Frontal cortex (tissue), 4 donors: ENCODE data around the gene EFCAB10. TPM values are rescaled to one million over a fixed set of nuclear protein-coding genes. Genes with fewer than 3 reads are reported as not detected.
"Not testable (repeated sequence)": the region's sequence is repeated elsewhere in the genome, so short reads cannot be mapped to it uniquely, and the experiment has no call there.

Source experiments
- DNase-seq, 2 donors: peaks; one replicate each; pipeline ENCODE4 v3.0.0; 2012; ENCODE audit warnings: low spot score in 2 of 2
- FAIRE-seq: peaks from 2 replicates; lab custom pipeline; 2012; peaks lifted over from hg19 to GRCh38; lab: Jason Lieb, UNC
- total RNA-seq: library from RNA; depleted of rRNA; stranded (reverse); fragments of >200 nt; gene quantifications from one replicate; pipeline ENCODE4 v1.2.3, GENCODE V29; 2014
- donor health status: control.
- donor health status: control.
- donor health status: control.

EFCAB10 gene
- total RNA-seq, 1 donor from 2014 or later: 3.3 TPM

- DNase-seq: no peak
- FAIRE-seq: no peak
Measured at GRCh38 chr7:105600720-105601550, 19.6 kb upstream of the EFCAB10 start.

- no peak for FAIRE-seq
- DNase-seq: no peak
Measured at GRCh38 chr7:105599551-105599950, 18.3 kb upstream of the EFCAB10 start.

- not testable (repeated sequence) for DNase-seq, FAIRE-seq
Measured at GRCh38 chr7:105599080-105599479, 17.8 kb upstream of the EFCAB10 start.

GRCh38 chr7:105596866-105597265 is 15.6 kb upstream of the EFCAB10 start:
- no peak for FAIRE-seq
- DNase-seq: no peak

GRCh38 chr7:105594034-105594433 is 12.7 kb upstream of the EFCAB10 start:
- DNase-seq: no peak

GRCh38 chr7:105591522-105591921 is 10.2 kb upstream of the EFCAB10 start:
- DNase-seq (no peak), FAIRE-seq (no peak)

More at GRCh38 chr7:105594034-105594433, 12.7 kb upstream of the EFCAB10 start:
- no peak for FAIRE-seq

- FAIRE-seq: no peak
Measured at GRCh38 chr7:105590793-105591192, 9.5 kb upstream of the EFCAB10 start.

GRCh38 chr7:105589356-105590077 is 8.2 kb upstream of the EFCAB10 start:
- DNase-seq (peak; percentile 68 to 71), FAIRE-seq (no peak)

More at GRCh38 chr7:105590793-105591192, 9.5 kb upstream of the EFCAB10 start:
- DNase-seq: no peak

- FAIRE-seq (no peak), DNase-seq (no peak)
Measured at GRCh38 chr7:105587909-105588635, 6.8 kb upstream of the EFCAB10 start.

- no peak for FAIRE-seq
Measured at GRCh38 chr7:105585850-105586500, 4.7 kb upstream of the EFCAB10 start.

GRCh38 chr7:105584165-105584564 is 2.9 kb upstream of the EFCAB10 start:
- DNase-seq (no peak), FAIRE-seq (no peak)

More at GRCh38 chr7:105585850-105586500, 4.7 kb upstream of the EFCAB10 start:
- DNase-seq: no peak

GRCh38 chr7:105583061-105583460 is 1.8 kb upstream of the EFCAB10 start:
- DNase-seq (no peak), FAIRE-seq (no peak)

GRCh38 chr7:105580022-105580740 is 1.1 kb downstream of the EFCAB10 start:
- FAIRE-seq (no peak), DNase-seq (no peak)

- DNase-seq: no peak
- no peak for FAIRE-seq
Measured at GRCh38 chr7:105578496-105578895, 2.8 kb downstream of the EFCAB10 start.

- no peak for FAIRE-seq
- no peak for DNase-seq
Measured at GRCh38 chr7:105577251-105577650, 4.0 kb downstream of the EFCAB10 start.

- DNase-seq: no peak
- FAIRE-seq: no peak
Measured at GRCh38 chr7:105571891-105572290, 9.4 kb downstream of the EFCAB10 start.

GRCh38 chr7:105567821-105568220 is 13.5 kb downstream of the EFCAB10 start:
- no peak for DNase-seq
- FAIRE-seq: no peak

- DNase-seq (no peak), FAIRE-seq (no peak)
Measured at GRCh38 chr7:105567024-105567423, 14.3 kb downstream of the EFCAB10 start.

- FAIRE-seq (no peak), DNase-seq (no peak)
Measured at GRCh38 chr7:105565190-105565589, 16.1 kb downstream of the EFCAB10 start.
